Neural progenitor cell (in vitro differentiated cells): ENCODE data around the gene FAM118A.

Experiments
- CTCF ChIP-seq: fragments of 200-600 bp; sonication (generic); IDR thresholded peaks from 2 replicates; pipeline ENCODE4 v1.5.1; 2017; ENCODE audit warnings: antibody characterized with exemption, mild to moderate bottlenecking
- EZH2 ChIP-seq: fragments of 200-600 bp; sonication (generic); IDR thresholded peaks from 2 replicates; pipeline ENCODE4 v1.6.1; 2017; ENCODE audit warnings: antibody characterized with exemption, mild to moderate bottlenecking, moderate library complexity
- EZH2phosphoT487 ChIP-seq: fragments of 200-600 bp; sonication (generic); IDR thresholded peaks from 2 replicates; pipeline ENCODE4 v1.6.1; 2017; ENCODE audit warnings: antibody characterized with exemption

GRCh38 chr22:45312415-45312814 is 2.7 kb downstream of the FAM118A start:
- TF ChIP-seq EZH2phosphoT487 (no peak), CTCF (no peak), EZH2 (no peak)
